Loucy (cell line): ENCODE measurements around the gene TIMM13.

ENCODE experiments used
- CTCF ChIP-seq: fragments of 200-600 bp; sonication (generic); conservative IDR thresholded peaks from 2 replicates; pipeline ENCODE4 v1.5.1; 2014; ENCODE audit warnings: mild to moderate bottlenecking, antibody characterized with exemption, low read length
- EZH2phosphoT487 ChIP-seq: fragments of 200-600 bp; IDR thresholded peaks from 2 replicates; pipeline ENCODE4 v1.6.1; 2018; ENCODE audit warnings: antibody characterized with exemption, mild to moderate bottlenecking, moderate library complexity, borderline replicate concordance

- TF ChIP-seq CTCF = no peak
- TF ChIP-seq EZH2phosphoT487 = no peak
Observed at GRCh38 chr19:2413159-2413558, 14.2 kb downstream of the TIMM13 start.
